ENCODE measurements around the gene PRX.
"Not testable (repeated sequence)": the region's sequence is repeated elsewhere in the genome, so short reads cannot be mapped to it uniquely, and the experiment has no call there.

PRX gene

GRCh38 chr19:40408598-40408925, 4.6 kb downstream of the PRX start:
- not testable (repeated sequence) for H4K8ac ChIP-seq (ENCODE audit: low read depth, low read length); H3K14ac ChIP-seq (ENCODE audit: low read length)

GRCh38 chr19:40407714-40408597, 5.2 kb downstream of the PRX start:
- H2BK120ac ChIP-seq (ENCODE audit: low read depth, low read length), result peak overlapping the region; percentile 87
- no peak overlapping the region for H3K4me2 ChIP-seq (ENCODE audit: insufficient read depth, low read length, poor library complexity, severe bottlenecking)
- H3K27me3 ChIP-seq (ENCODE audit: control insufficient read depth in 3 of 3, insufficient read depth in 3 of 3, low read depth in 1 of 3, low read length in 3 of 3), result no peaks in the 10 kb centered on the region
- DNase-seq (ENCODE audit: low spot score), result no peak
- H3K23ac ChIP-seq (ENCODE audit: low read depth, low read length, poor library complexity), result peak overlapping the region; percentile 85
- peak overlapping the region; percentile 47 for H3K14ac ChIP-seq (ENCODE audit: low read length)
- peak overlapping the region; percentile 98 for H3K4ac ChIP-seq (ENCODE audit: low read length)
- H4K91ac ChIP-seq (ENCODE audit: low read depth, low read length, poor library complexity), result peak overlapping the region; percentile 94
- H3K4me1 ChIP-seq (ENCODE audit: control insufficient read depth in 2 of 2, insufficient read depth in 1 of 2, low read depth in 1 of 2, low read length in 2 of 2), result peaks cover 16 to 19% of the 10 kb centered on the region in 2 donors
- peak overlapping the region; percentile 64 for H3K18ac ChIP-seq (ENCODE audit: low read length)
- H4K8ac ChIP-seq (ENCODE audit: low read depth, low read length), result no peak overlapping the region
- H2AK5ac ChIP-seq (ENCODE audit: low read depth, low read length), result peak overlapping the region; percentile 97
- H2BK12ac ChIP-seq (ENCODE audit: low read length), result peak overlapping the region; percentile 73
- no peak overlapping the region for H3K4me3 ChIP-seq (ENCODE audit: low read length in 2 of 2)
- no peak overlapping the region for H3K27ac ChIP-seq (replicated peaks; ENCODE audit: low read length)
- H3K36me3 ChIP-seq (replicated peaks in 1 of 2; ENCODE audit: control insufficient read depth in 2 of 2, insufficient read depth in 2 of 2, low read length in 2 of 2), result no peaks in the 10 kb centered on the region
- H3K9ac ChIP-seq (ENCODE audit: low read depth, low read length, poor library complexity), result no peak overlapping the region
- H3K79me1 ChIP-seq (ENCODE audit: low read depth, low read length), result peaks cover 1% of the 10 kb centered on the region
- H2AFZ ChIP-seq (ENCODE audit: low read length), result no peak overlapping the region
- H3K9me3 ChIP-seq (replicated peaks in 1 of 2; ENCODE audit: control insufficient read depth in 2 of 2, insufficient read depth in 1 of 2, low read depth in 1 of 2, low read length in 2 of 2), result no peaks in the 10 kb centered on the region
- no peak overlapping the region for H2BK5ac ChIP-seq (ENCODE audit: low read length)
- no CpG with 5 or more reads among the region's 22 CpGs for WGBS, 2 donors (ENCODE audit: extremely low coverage in 2 of 2, insufficient read length in 2 of 2, insufficient replicate concordance in 1 of 2)
- peak overlapping the region; percentile 83 for H2BK15ac ChIP-seq (ENCODE audit: low read length)

More at GRCh38 chr19:40408598-40408925, 4.6 kb downstream of the PRX start:
- H2BK120ac ChIP-seq (ENCODE audit: low read depth, low read length); H4K91ac ChIP-seq (ENCODE audit: low read depth, low read length, poor library complexity); H3K18ac ChIP-seq (ENCODE audit: low read length); H2BK5ac ChIP-seq (ENCODE audit: low read length); H2BK12ac ChIP-seq (ENCODE audit: low read length); H2AFZ ChIP-seq (ENCODE audit: low read length); H3K4ac ChIP-seq (ENCODE audit: low read length); H3K36me3 ChIP-seq (replicated peaks in 1 of 2; ENCODE audit: control insufficient read depth in 2 of 2, insufficient read depth in 2 of 2, low read length in 2 of 2); H3K27me3 ChIP-seq (ENCODE audit: control insufficient read depth in 3 of 3, insufficient read depth in 3 of 3, low read depth in 1 of 3, low read length in 3 of 3); H3K4me3 ChIP-seq (ENCODE audit: low read length in 2 of 2); H3K9me3 ChIP-seq (replicated peaks in 1 of 2; ENCODE audit: control insufficient read depth in 2 of 2, insufficient read depth in 1 of 2, low read depth in 1 of 2, low read length in 2 of 2); DNase-seq (ENCODE audit: low spot score); H3K23ac ChIP-seq (ENCODE audit: low read depth, low read length, poor library complexity); H3K27ac ChIP-seq (replicated peaks; ENCODE audit: low read length); H3K9ac ChIP-seq (ENCODE audit: low read depth, low read length, poor library complexity); H3K79me1 ChIP-seq (ENCODE audit: low read depth, low read length); H3K4me2 ChIP-seq (ENCODE audit: insufficient read depth, low read length, poor library complexity, severe bottlenecking): not testable (repeated sequence)
- Histone ChIP-seq H2AK5ac (ENCODE audit: low read depth, low read length) (peak overlapping the region; percentile 97), H3K4me1 (ENCODE audit: control insufficient read depth in 2 of 2, insufficient read depth in 1 of 2, low read depth in 1 of 2, low read length in 2 of 2) (peaks cover 16 to 20% of the 10 kb centered on the region in 2 donors), H2BK15ac (ENCODE audit: low read length) (peak overlapping the region; percentile 83)
- no CpG with 5 or more reads among the region's 8 CpGs for WGBS, 2 donors (ENCODE audit: extremely low coverage in 2 of 2, insufficient read length in 2 of 2, insufficient replicate concordance in 1 of 2)

- H3K27ac ChIP-seq (replicated peaks; ENCODE audit: low read length), result peak overlapping the region; percentile 84
- no peak overlapping the region for H4K8ac ChIP-seq (ENCODE audit: low read depth, low read length)
- no peak overlapping the region for H4K91ac ChIP-seq (ENCODE audit: low read depth, low read length, poor library complexity)
- peaks cover 1 to 13% of the 10 kb centered on the region in 2 donors for H3K4me1 ChIP-seq (ENCODE audit: control insufficient read depth in 2 of 2, insufficient read depth in 1 of 2, low read depth in 1 of 2, low read length in 2 of 2)
- no peak overlapping the region for H2BK12ac ChIP-seq (ENCODE audit: low read length)
- H3K4me3 ChIP-seq (ENCODE audit: low read length in 2 of 2), result peak overlapping the region; percentile 71 to 81
- peak overlapping the region; percentile 94 for H2AFZ ChIP-seq (ENCODE audit: low read length)
- H3K9me3 ChIP-seq (replicated peaks in 1 of 2; ENCODE audit: control insufficient read depth in 2 of 2, insufficient read depth in 1 of 2, low read depth in 1 of 2, low read length in 2 of 2), result no peaks in the 10 kb centered on the region
- H2BK15ac ChIP-seq (ENCODE audit: low read length), result peak overlapping the region; percentile 67
- H3K36me3 ChIP-seq (replicated peaks in 1 of 2; ENCODE audit: control insufficient read depth in 2 of 2, insufficient read depth in 2 of 2, low read length in 2 of 2), result no peaks in the 10 kb centered on the region
- H3K23ac ChIP-seq (ENCODE audit: low read depth, low read length, poor library complexity), result no peak overlapping the region
- peak overlapping the region; percentile 63 for H2BK5ac ChIP-seq (ENCODE audit: low read length)
- H3K9ac ChIP-seq (ENCODE audit: low read depth, low read length, poor library complexity), result peak overlapping the region; percentile 91
- H3K27me3 ChIP-seq (ENCODE audit: control insufficient read depth in 3 of 3, insufficient read depth in 3 of 3, low read depth in 1 of 3, low read length in 3 of 3), result peaks cover 0 to 2% (median 0%) of the 10 kb centered on the region in 3 experiments
- H3K18ac ChIP-seq (ENCODE audit: low read length), result peak overlapping the region; percentile 98
- no peak overlapping the region for H2AK5ac ChIP-seq (ENCODE audit: low read depth, low read length)
- DNase-seq (ENCODE audit: low spot score), result peak; percentile 91
- H3K14ac ChIP-seq (ENCODE audit: low read length), result peak overlapping the region; percentile 97
- no CpG with 5 or more reads among the region's 41 CpGs for WGBS, 2 donors (ENCODE audit: extremely low coverage in 2 of 2, insufficient read length in 2 of 2, insufficient replicate concordance in 1 of 2)
- peak overlapping the region; percentile 97 for H3K4me2 ChIP-seq (ENCODE audit: insufficient read depth, low read length, poor library complexity, severe bottlenecking)
- H2BK120ac ChIP-seq (ENCODE audit: low read depth, low read length), result no peak overlapping the region
- H3K79me1 ChIP-seq (ENCODE audit: low read depth, low read length), result peaks cover 1% of the 10 kb centered on the region
- no peak overlapping the region for H3K4ac ChIP-seq (ENCODE audit: low read length)
Measured at GRCh38 chr19:40403262-40403984, 9.8 kb downstream of the PRX start.

- H3K79me1 ChIP-seq (ENCODE audit: low read depth, low read length), result peaks cover 1% of the 10 kb centered on the region
- WGBS, 2 donors (ENCODE audit: extremely low coverage in 2 of 2, insufficient read length in 2 of 2, insufficient replicate concordance in 1 of 2), result no CpG with 5 or more reads among the region's 3 CpGs
- H3K23ac ChIP-seq (ENCODE audit: low read depth, low read length, poor library complexity), result no peak overlapping the region
- no peak overlapping the region for H3K18ac ChIP-seq (ENCODE audit: low read length)
- no peak overlapping the region for H2BK5ac ChIP-seq (ENCODE audit: low read length)
- H3K9ac ChIP-seq (ENCODE audit: low read depth, low read length, poor library complexity), result no peak overlapping the region
- H2AK5ac ChIP-seq (ENCODE audit: low read depth, low read length), result no peak overlapping the region
- DNase-seq (ENCODE audit: low spot score), result no peak
- H2BK15ac ChIP-seq (ENCODE audit: low read length), result no peak overlapping the region
- no peak overlapping the region for H2BK120ac ChIP-seq (ENCODE audit: low read depth, low read length)
- no peak overlapping the region for H3K27ac ChIP-seq (replicated peaks; ENCODE audit: low read length)
- no peak overlapping the region for H2BK12ac ChIP-seq (ENCODE audit: low read length)
- peaks cover 0 to 4% (median 0%) of the 10 kb centered on the region in 3 experiments for H3K27me3 ChIP-seq (ENCODE audit: control insufficient read depth in 3 of 3, insufficient read depth in 3 of 3, low read depth in 1 of 3, low read length in 3 of 3)
- H3K4ac ChIP-seq (ENCODE audit: low read length), result no peak overlapping the region
- no peak overlapping the region for H3K4me3 ChIP-seq (ENCODE audit: low read length in 2 of 2)
- no peak overlapping the region for H3K4me2 ChIP-seq (ENCODE audit: insufficient read depth, low read length, poor library complexity, severe bottlenecking)
- no peak overlapping the region for H2AFZ ChIP-seq (ENCODE audit: low read length)
- no peak overlapping the region for H3K14ac ChIP-seq (ENCODE audit: low read length)
- no peaks in the 10 kb centered on the region for H3K36me3 ChIP-seq (replicated peaks in 1 of 2; ENCODE audit: control insufficient read depth in 2 of 2, insufficient read depth in 2 of 2, low read length in 2 of 2)
- H3K4me1 ChIP-seq (ENCODE audit: control insufficient read depth in 2 of 2, insufficient read depth in 1 of 2, low read depth in 1 of 2, low read length in 2 of 2), result peaks cover 1 to 16% of the 10 kb centered on the region in 2 donors
- no peak overlapping the region for H4K8ac ChIP-seq (ENCODE audit: low read depth, low read length)
- no peaks in the 10 kb centered on the region for H3K9me3 ChIP-seq (replicated peaks in 1 of 2; ENCODE audit: control insufficient read depth in 2 of 2, insufficient read depth in 1 of 2, low read depth in 1 of 2, low read length in 2 of 2)
- H4K91ac ChIP-seq (ENCODE audit: low read depth, low read length, poor library complexity), result no peak overlapping the region
Measured at GRCh38 chr19:40400559-40400958, 12.6 kb downstream of the PRX start.

Data from neuronal stem cell (in vitro differentiated cells).